H1 (cell line): ENCODE results near the gene ENPP6. TPM values are rescaled to one million over a fixed set of nuclear protein-coding genes. Genes with fewer than 3 reads are reported as not detected.
A peak's percentile ranks its signal among the peaks of the same experiment; 100 is the strongest.

Experiments
- CTCF ChIA-PET: fragments of 300-600 bp; sonication (Branson Sonifier 250); formaldehyde crosslinking; loops from one replicate; lab custom pipeline; 2021; ENCODE audit not compliant: partially characterized antibody; lab: Charles Lee
- POLR2A ChIA-PET: fragments of 300-600 bp; sonication (Branson Sonifier 250); formaldehyde crosslinking; loops from one replicate; lab custom pipeline; 2021; ENCODE audit warnings: inconsistent platforms; ENCODE audit not compliant: partially characterized antibody; lab: Charles Lee
- DNase-seq, 2 experiments: peaks; one replicate each; pipeline versions ENCODE4 v3.0.0 to v3.0.0-alpha.2; 2010 to 2022; ENCODE audit warnings: low spot score in 2 of 2, low read depth in 1 of 2, mixed read lengths in 1 of 2
- FAIRE-seq: peaks from 2 replicates; lab custom pipeline; 2011; peaks lifted over from hg19 to GRCh38; lab: Jason Lieb, UNC
- H2AFZ ChIP-seq: 2 replicates; pipeline ENCODE4 v1.8.1; 2012; ENCODE audit warnings: low read length, inconsistent platforms
- H2AK5ac ChIP-seq: 2 replicates; pipeline ENCODE4 v1.6.1; 2013; ENCODE audit warnings: low read depth, low read length
- H2BK120ac ChIP-seq: replicated peaks from 2 replicates; pipeline ENCODE3; 2013; ENCODE audit warnings: low read depth, low read length, inconsistent platforms
- H2BK12ac ChIP-seq: 2 replicates; pipeline ENCODE4 v1.6.1; 2013; ENCODE audit warnings: low read depth, low read length
- H2BK15ac ChIP-seq: 2 replicates; pipeline ENCODE4 v1.6.1; 2013; ENCODE audit warnings: low read length
- H2BK20ac ChIP-seq: 2 replicates; pipeline ENCODE4 v1.6.1; 2013; ENCODE audit warnings: low read length
- H2BK5ac ChIP-seq: 2 replicates; pipeline ENCODE4 v1.6.1; 2013; ENCODE audit warnings: low read depth, low read length
- H3K14ac ChIP-seq: 2 replicates; pipeline ENCODE4 v1.6.1; 2013; ENCODE audit warnings: inconsistent platforms; ENCODE audit not compliant: insufficient read length
- H3K18ac ChIP-seq: 2 replicates; pipeline ENCODE4 v1.6.1; 2013; ENCODE audit warnings: low read length; ENCODE audit errors: extremely low read depth
- H3K23ac ChIP-seq: 2 replicates; pipeline ENCODE4 v1.6.1; 2013; ENCODE audit warnings: inconsistent platforms; ENCODE audit not compliant: insufficient read length
- H3K23me2 ChIP-seq: 2 replicates; pipeline ENCODE4 v1.6.1; 2013; ENCODE audit warnings: low read depth, low read length
- H3K27ac ChIP-seq: 2 replicates; pipeline ENCODE4 v1.6.1; 2011; ENCODE audit warnings: low read depth, low read length, inconsistent platforms
- H3K27me3 ChIP-seq, 4 experiments: replicated peaks in 1 of 4; 1 replicate in 1 of 4; 2 replicates in 3 of 4; pipeline versions ENCODE4 v1.6.1 to v1.8.1; 2011 to 2013; ENCODE audit warnings: low read length in 3 of 4, mild to moderate bottlenecking in 3 of 4, inconsistent platforms in 2 of 4, mixed read lengths in 2 of 4, moderate library complexity in 1 of 4; ENCODE audit not compliant: control insufficient read depth in 3 of 4, insufficient read depth in 3 of 4; ENCODE audit errors: extremely low read depth in 1 of 4
- H3K36me3 ChIP-seq, 4 experiments: 2 replicates each; pipeline versions ENCODE4 v1.6.1 to v1.8.1; 2011 to 2013; ENCODE audit warnings: mild to moderate bottlenecking in 4 of 4, low read length in 3 of 4, moderate library complexity in 2 of 4, control low read depth in 1 of 4, inconsistent platforms in 1 of 4; ENCODE audit not compliant: insufficient read depth in 4 of 4, control insufficient read depth in 2 of 4
- H3K4ac ChIP-seq: replicated peaks from 2 replicates; pipeline ENCODE3; 2013; ENCODE audit warnings: low read length, low read depth, mixed read lengths, inconsistent platforms; ENCODE audit not compliant: insufficient read length
- H3K4me1 ChIP-seq, 4 experiments: replicated peaks in 1 of 4; 1 replicate in 1 of 4; 2 replicates in 3 of 4; pipeline versions ENCODE4 v1.6.1 to v1.8.1; 2011 to 2013; ENCODE audit warnings: low read length in 3 of 4, inconsistent platforms in 2 of 4, mixed read lengths in 1 of 4; ENCODE audit not compliant: insufficient read depth in 4 of 4, control insufficient read depth in 3 of 4
- H3K4me2 ChIP-seq, 2 experiments: 2 replicates each; pipeline versions ENCODE4 v1.6.1 to v1.8.1; 2011 to 2013; ENCODE audit warnings: low read depth in 2 of 2, low read length in 2 of 2, control low read depth in 1 of 2, inconsistent platforms in 1 of 2, mild to moderate bottlenecking in 1 of 2; ENCODE audit not compliant: insufficient read depth in 1 of 2
- H3K4me3 ChIP-seq, 4 experiments: fragments of 200-600, 300-600 bp in 1 of 4; sonication (generic), shearing (Covaris generic), sonication (Bioruptor Twin) in 1 of 4; 2 replicates each; pipeline versions ENCODE4 v1.5.1 to v1.8.1; 2011 to 2016; ENCODE audit warnings: low read length in 4 of 4, low read depth in 3 of 4, control low read depth in 2 of 4, inconsistent platforms in 2 of 4, mild to moderate bottlenecking in 2 of 4, mixed read lengths in 1 of 4, moderate library complexity in 1 of 4; ENCODE audit not compliant: insufficient read depth in 2 of 4; ENCODE audit errors: extremely low read depth in 1 of 4
- H3K56ac ChIP-seq: replicated peaks from 2 replicates; pipeline ENCODE3; 2013; ENCODE audit warnings: low read depth, mild to moderate bottlenecking, mixed read lengths, low read length, inconsistent platforms; ENCODE audit not compliant: insufficient read length
- H3K79me1 ChIP-seq: 2 replicates; pipeline ENCODE4 v1.6.1; 2013; ENCODE audit warnings: low read depth, low read length, control low read depth
- H3K79me2 ChIP-seq, 2 experiments: 2 replicates each; pipeline versions ENCODE4 v1.6.1 to v1.8.1; 2012 to 2013; ENCODE audit warnings: low read length in 2 of 2, mild to moderate bottlenecking in 2 of 2, inconsistent platforms in 1 of 2; ENCODE audit not compliant: insufficient read depth in 2 of 2, control insufficient read depth in 1 of 2
- H3K9ac ChIP-seq, 4 experiments: replicated peaks in 1 of 4; 1 replicate in 1 of 4; 2 replicates in 3 of 4; pipeline versions ENCODE4 v1.6.1 to v1.8.1; 2011 to 2013; ENCODE audit warnings: low read depth in 3 of 4, low read length in 3 of 4, control low read depth in 2 of 4, mild to moderate bottlenecking in 2 of 4, moderate library complexity in 2 of 4, inconsistent platforms in 1 of 4; ENCODE audit errors: extremely low read depth in 1 of 4
- H3K9me3 ChIP-seq, 2 experiments: 2 replicates each; pipeline versions ENCODE4 v1.6.1 to v1.8.1; 2012 to 2013; ENCODE audit warnings: mild to moderate bottlenecking in 2 of 2, moderate library complexity in 2 of 2, control low read depth in 1 of 2, inconsistent platforms in 1 of 2, low read depth in 1 of 2, low read length in 1 of 2, mixed read lengths in 1 of 2; ENCODE audit not compliant: insufficient read depth in 2 of 2
- H4K20me1 ChIP-seq, 2 experiments: replicated peaks in 1 of 2; 2 replicates each; pipeline versions ENCODE3 to v1.8.1; 2011 to 2013; ENCODE audit warnings: inconsistent platforms in 2 of 2, low read length in 2 of 2, mild to moderate bottlenecking in 1 of 2; ENCODE audit not compliant: insufficient read depth in 2 of 2, control insufficient read depth in 1 of 2
- H4K5ac ChIP-seq: 2 replicates; pipeline ENCODE4 v1.6.1; 2013; ENCODE audit warnings: low read length, low read depth, mixed read lengths, inconsistent platforms; ENCODE audit not compliant: insufficient read length
- H4K8ac ChIP-seq: 2 replicates; pipeline ENCODE4 v1.8.0; 2013; ENCODE audit warnings: mild to moderate bottlenecking, moderate library complexity, low read length, inconsistent platforms; ENCODE audit not compliant: insufficient read depth; ENCODE audit errors: extremely low read depth
- H4K91ac ChIP-seq: replicated peaks from 2 replicates; pipeline ENCODE3; 2013; ENCODE audit warnings: low read length, mixed read lengths, inconsistent platforms; ENCODE audit not compliant: insufficient read length
- ATF3 ChIP-seq: IDR thresholded peaks from 2 replicates; pipeline ENCODE4 v1.6.1; 2011; ENCODE audit warnings: low read depth, mild to moderate bottlenecking, low read length; ENCODE audit not compliant: insufficient read depth
- BACH1 ChIP-seq: IDR thresholded peaks from 2 replicates; pipeline ENCODE4 v1.6.1; 2012; ENCODE audit warnings: low read length, improper control_type of control experiment
- BCL11A ChIP-seq, 2 experiments: IDR thresholded peaks; one replicate each; pipeline ENCODE4 v1.6.1; 2011; ENCODE audit warnings: low read depth in 2 of 2, low read length in 2 of 2, mild to moderate bottlenecking in 2 of 2
- BRCA1 ChIP-seq: IDR thresholded peaks from 2 replicates; pipeline ENCODE4 v1.6.1; 2012; ENCODE audit warnings: low read depth, low read length, improper control_type of control experiment
- EZH2 ChIP-seq: fragments of 200-600 bp; sonication (generic); IDR thresholded peaks from 2 replicates; pipeline ENCODE4 v1.7.1; 2012; ENCODE audit warnings: low read depth, mild to moderate bottlenecking, moderate library complexity, low read length, inconsistent platforms; ENCODE audit not compliant: severe bottlenecking
- JUND ChIP-seq: IDR thresholded peaks from 2 replicates; pipeline ENCODE4 v1.6.1; 2011; ENCODE audit warnings: mild to moderate bottlenecking, improper control_type of control experiment, low read length
- NANOG ChIP-seq: IDR thresholded peaks from 2 replicates; pipeline ENCODE4 v1.6.1; 2011; ENCODE audit warnings: low read length, low read depth, mild to moderate bottlenecking, inconsistent platforms; ENCODE audit not compliant: insufficient read depth, poor library complexity, severe bottlenecking
- SIN3A ChIP-seq, 2 experiments: IDR thresholded peaks in 1 of 2; conservative IDR thresholded peaks in 1 of 2; 2 replicates each; pipeline ENCODE4 v1.6.1; 2011 to 2012; ENCODE audit warnings: low read length in 2 of 2, improper control_type of control experiment in 1 of 2, low read depth in 1 of 2, mild to moderate bottlenecking in 1 of 2
- SP1 ChIP-seq: IDR thresholded peaks from 2 replicates; pipeline ENCODE4 v1.6.1; 2011; ENCODE audit warnings: low read depth, low read length
- SRF ChIP-seq: IDR thresholded peaks from 2 replicates; pipeline ENCODE4 v1.6.1; 2011; ENCODE audit warnings: mild to moderate bottlenecking, low read depth, low read length, moderate library complexity
- TAF1 ChIP-seq: IDR thresholded peaks from 2 replicates; pipeline ENCODE4 v1.6.1; 2011; ENCODE audit warnings: mild to moderate bottlenecking, low read depth, low read length
- TAF7 ChIP-seq: optimal IDR thresholded peaks from 2 replicates; pipeline ENCODE3; 2011; ENCODE audit warnings: low read depth, mild to moderate bottlenecking, inconsistent platforms, low read length, moderate library complexity, borderline replicate concordance
- WGBS, 2 experiments: shearing (Covaris generic) in 1 of 2; methylation state at CpG; one replicate each; pipeline versions ENCODE4 v1.1.6 to v1.1.7; 2013 to 2015; ENCODE audit warnings: low lambda C conversion rate in 2 of 2, mixed read lengths in 2 of 2, inconsistent platforms in 1 of 2, low coverage in 1 of 2, missing lambda C conversion rate in 1 of 2; ENCODE audit not compliant: insufficient replicate concordance in 2 of 2, insufficient coverage in 1 of 2, insufficient read length in 1 of 2; ENCODE audit errors: extremely low coverage in 1 of 2, missing lambda C conversion rate in 1 of 2; 5-methylcytosine and 5-hydroxymethylcytosine counted together
- polyA plus RNA-seq, 7 experiments: library from polyadenylated mRNA; depleted of rRNA in 3 of 7; stranded (reverse) in 5 of 7; unstranded in 2 of 7; fragments of >200 nt in 5 of 7; fragments of 200-250 nt in 2 of 7; gene quantifications; 1 replicate in 5 of 7; 2 replicates in 1 of 7; 4 replicates in 1 of 7; pipeline versions ENCODE4 v1.2.1 to v1.2.3, GENCODE V29; 2011 to 2013; ENCODE audit warnings: missing spikeins in 2 of 7, mixed read lengths in 2 of 7
- total RNA-seq: library from RNA; stranded (reverse); fragmentation: NEBNext Ultra II Directional; extraction: Animal tissue kit (Norgen Biotek cat#: 25700); gene quantifications from 2 replicates; pipeline ENCODE4 v1.2.1, GENCODE V29; 2021

Gene ENPP6
- total and polyA plus RNA-seq, 2 of the 8 experiments (the other 6 are each of a cell fraction or from before 2014, with no cell fraction given): 0.11 to 0.20 TPM

- H3K18ac ChIP-seq: no peak overlapping the region
- H3K4me3 ChIP-seq: no peak overlapping the region
- 82% methylated on average over 8 of the region's 8 CpGs; no CpG with 5 or more reads in 1 of the 2 experiments for WGBS, 2 experiments
- DNase-seq: no peak
- no peak overlapping the region for H3K56ac ChIP-seq
- no peak overlapping the region for H2AK5ac ChIP-seq
- H3K4me1 ChIP-seq: 0 out of 7 replicates have a peak, but pooled peaks cover 0 to 4% (median 0%) of the 10 kb centered on the region in 4 experiments
- H3K23me2 ChIP-seq: no peaks in the 10 kb centered on the region; the same call in 1 of the 2 replicates
- H3K9ac ChIP-seq: no peak overlapping the region
- H3K14ac ChIP-seq: no peak overlapping the region
- no peak overlapping the region for H4K91ac ChIP-seq
- peak overlapping the region; percentile 27 for H2AFZ ChIP-seq
- no peak overlapping the region for H3K23ac ChIP-seq
- H3K79me2 ChIP-seq: no peaks in the 10 kb centered on the region
- no peak overlapping the region for H4K8ac ChIP-seq
- H3K27ac ChIP-seq: no peak overlapping the region
- no peaks in the 10 kb centered on the region for H3K27me3 ChIP-seq
- ChIA-PET CTCF (interaction anchor here (1.4 kb wide), 1 partner anchor 47 kb away, joined by 3 read pairs; no protein-coding TSS in a partner anchor), POLR2A (no interaction called here)
- no peaks in the 10 kb centered on the region for H3K36me3 ChIP-seq
- no peak for FAIRE-seq
- H3K79me1 ChIP-seq: no peaks in the 10 kb centered on the region
- no peak overlapping the region for H3K4ac ChIP-seq
- no peaks in the 10 kb centered on the region for H3K9me3 ChIP-seq
- H2BK12ac ChIP-seq: no peak overlapping the region
- no peak overlapping the region for H2BK120ac ChIP-seq
- no peak overlapping the region for H2BK5ac ChIP-seq
- no peak overlapping the region for H4K5ac ChIP-seq
- H2BK20ac ChIP-seq: no peak overlapping the region
- no peaks in the 10 kb centered on the region for H4K20me1 ChIP-seq
- no peak overlapping the region for H3K4me2 ChIP-seq
- H2BK15ac ChIP-seq: no peak overlapping the region
- TF ChIP-seq SP1 (no peak), BRCA1 (no peak), BCL11A (IDR thresholded peaks at IDR 0.05; ENCODE audit: low read depth in 2 of 2, low read length in 2 of 2) (no peak), NANOG (no peak), TAF1 (no peak), ATF3 (no peak), TAF7 (no peak), BACH1 (no peak), SRF (no peak), SIN3A (conservative IDR thresholded peaks at IDR 0.05 in 1 of 2, IDR thresholded peaks at IDR 0.05 in 1 of 2; ENCODE audit: low read depth in 1 of 2, low read length in 2 of 2) (no peak), EZH2 (no peak), JUND (no peak)
These were observed 1.2 kb downstream of the ENPP6 start for GRCh38 chr4:184216515-184216914.
